ENCODE measurements around the gene MPDZ.

Gene MPDZ

DNA sequence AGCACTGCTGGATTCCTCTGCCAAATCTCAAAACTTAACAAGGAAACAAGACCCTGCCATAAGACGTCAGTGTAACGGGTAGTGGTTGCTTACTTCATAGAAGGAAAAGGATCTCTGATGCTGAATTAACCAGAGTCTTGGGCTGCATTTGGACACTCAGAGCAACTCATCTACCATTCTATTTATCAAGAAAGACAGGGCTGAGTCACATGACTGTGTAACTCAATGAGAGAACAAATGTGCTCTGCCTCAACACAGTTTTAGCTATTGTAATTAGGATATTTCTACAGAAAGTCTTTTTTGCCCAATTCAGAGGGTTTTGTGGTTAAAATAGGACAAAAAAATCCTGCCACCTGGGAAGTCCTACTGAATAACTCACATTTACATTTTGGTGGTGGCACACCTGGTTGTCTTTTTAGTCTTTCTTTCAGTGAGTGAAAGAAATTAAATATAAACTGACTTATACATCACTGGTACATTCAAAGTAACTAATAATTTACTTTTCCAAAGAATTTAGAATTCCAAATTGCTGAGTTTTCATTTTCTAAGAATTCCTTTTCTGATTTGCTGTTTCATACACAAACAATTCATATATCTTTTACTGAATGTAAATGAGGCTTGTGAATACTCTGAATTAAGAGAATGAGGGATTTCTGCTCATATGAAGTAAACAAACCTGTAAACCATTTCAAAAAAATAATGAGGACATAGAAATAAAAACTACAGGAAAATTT lies 104.4 kb downstream of the MPDZ start:
- no peak for DNase-seq

DNA sequence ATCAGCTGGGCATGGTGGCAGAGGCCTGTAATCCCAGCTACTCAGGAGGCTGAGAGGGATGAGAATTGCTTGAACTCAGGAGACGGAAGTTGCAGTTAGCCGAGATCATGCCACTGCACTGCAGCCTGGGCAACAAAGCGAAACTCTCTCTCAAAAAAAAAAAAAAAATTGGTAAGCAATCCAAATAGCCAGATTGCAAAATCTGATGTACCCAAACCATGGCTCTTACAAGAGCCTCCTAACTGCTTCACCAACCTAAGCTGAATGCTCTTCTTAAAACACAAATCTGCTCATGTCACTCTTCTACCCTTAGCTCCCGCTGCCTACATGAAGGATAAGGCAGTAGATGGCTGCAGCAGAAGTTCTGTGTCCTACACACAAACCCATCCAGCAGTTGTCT lies 105.9 kb downstream of the MPDZ start:
- no peak for DNase-seq

DNA sequence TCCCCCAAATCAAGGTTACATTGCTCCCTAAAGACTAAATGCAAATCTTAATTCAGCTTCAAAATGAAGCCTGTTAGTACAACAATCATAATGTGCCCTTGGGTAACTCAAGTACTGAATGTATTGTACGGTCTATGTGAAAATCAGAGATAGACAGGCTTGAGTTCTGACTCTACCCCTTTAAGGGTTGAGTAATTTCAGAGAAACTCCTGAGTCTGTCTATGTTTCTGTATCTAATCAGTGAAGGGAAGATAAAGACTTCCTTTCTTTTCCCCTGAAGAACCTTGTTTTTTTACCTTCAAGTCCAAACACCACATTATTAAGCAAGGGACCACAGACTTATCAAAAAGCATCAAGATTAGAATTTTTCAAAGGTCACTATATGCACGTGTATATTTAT lies 108.2 kb downstream of the MPDZ start:
- DNase-seq = no peak

DNA sequence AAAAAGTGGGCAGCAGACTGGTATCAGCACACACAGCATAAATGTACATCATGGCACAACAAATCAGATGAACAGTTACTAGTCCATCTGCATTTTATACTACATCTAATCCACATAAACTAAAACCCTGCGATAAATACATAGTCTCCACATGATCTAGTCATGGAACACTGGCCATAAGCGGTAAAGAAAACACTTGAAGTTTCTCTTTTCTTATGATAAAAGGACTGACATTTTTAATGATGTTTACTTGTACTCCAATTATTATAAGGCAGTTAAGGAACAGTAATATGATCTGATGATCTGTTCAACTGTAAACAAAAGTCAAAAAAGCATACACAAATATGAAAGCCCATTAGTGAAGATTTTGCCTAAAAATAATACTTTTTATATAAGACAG lies 112.5 kb downstream of the MPDZ start:
- no peak for DNase-seq

DNA sequence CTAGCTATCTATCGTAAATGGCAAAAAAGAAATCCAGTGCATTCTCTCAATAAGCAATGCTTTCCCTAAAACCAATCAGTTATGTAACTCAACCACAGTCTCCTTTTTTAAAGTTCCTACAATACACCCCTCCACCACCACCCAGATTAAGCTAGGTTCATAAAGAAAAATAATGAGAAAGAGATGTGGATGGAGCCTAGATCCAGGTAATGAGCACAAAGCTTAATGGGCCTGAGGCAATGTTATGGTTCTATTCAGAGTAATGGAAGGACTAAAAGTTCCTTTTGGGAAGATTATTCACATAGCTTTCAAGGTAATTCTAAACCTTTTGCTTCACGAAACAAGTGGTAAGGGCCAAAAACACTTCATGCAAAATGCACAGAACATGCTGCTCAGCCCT lies 113.5 kb downstream of the MPDZ start:
- DNase-seq = no peak

DNA sequence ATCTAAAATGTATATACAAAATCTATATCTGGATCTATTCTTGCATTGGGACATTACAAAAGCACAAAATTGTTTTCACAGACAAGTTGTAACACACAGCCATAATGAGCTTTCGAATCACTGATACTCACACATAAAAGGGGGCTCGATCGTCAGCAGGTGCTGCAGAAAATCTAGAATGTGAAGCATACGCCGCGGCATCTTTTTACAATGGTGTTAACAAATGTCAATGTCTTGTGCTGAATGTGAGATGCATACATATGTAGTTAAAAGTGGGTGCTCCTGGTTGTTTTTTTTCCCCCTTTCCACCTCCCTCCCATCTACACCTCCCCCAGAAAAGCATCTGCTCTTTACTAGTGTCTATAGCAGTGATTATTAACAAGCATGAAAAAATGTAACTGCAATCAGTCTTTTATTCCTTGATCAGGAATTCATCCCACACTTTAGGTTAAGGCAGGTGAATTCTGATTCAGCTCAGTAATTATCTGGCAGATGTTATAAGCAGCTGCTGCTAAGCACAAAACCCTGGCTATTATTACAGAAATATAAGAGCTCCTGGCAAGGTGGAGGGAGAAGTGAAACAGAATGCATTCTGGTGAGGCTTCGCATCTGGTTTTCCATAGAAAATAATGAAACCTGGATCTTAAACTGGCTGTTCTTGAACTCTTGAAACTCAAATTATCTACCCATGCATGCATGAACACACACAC lies 114.1 kb downstream of the MPDZ start:
- no peak for DNase-seq

DNA sequence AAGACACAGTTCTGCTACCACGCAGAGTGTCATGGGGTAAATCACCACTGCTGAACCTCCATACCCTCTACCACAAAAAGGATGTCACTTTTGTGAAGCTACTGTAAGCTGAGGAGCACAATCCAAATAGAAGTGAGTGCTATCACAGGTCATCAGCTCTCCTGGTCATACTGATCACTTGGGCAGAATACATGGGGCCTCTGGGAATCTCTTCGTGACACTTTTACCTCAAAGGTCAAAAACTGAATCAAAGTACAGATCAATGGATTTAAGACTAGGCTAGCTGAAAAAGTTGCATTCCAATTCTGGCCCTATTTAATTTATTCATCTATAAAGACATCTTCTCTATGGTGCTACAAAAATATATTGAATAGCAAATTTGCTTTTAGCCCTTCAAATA lies 115.5 kb downstream of the MPDZ start:
- no peak for DNase-seq

DNA sequence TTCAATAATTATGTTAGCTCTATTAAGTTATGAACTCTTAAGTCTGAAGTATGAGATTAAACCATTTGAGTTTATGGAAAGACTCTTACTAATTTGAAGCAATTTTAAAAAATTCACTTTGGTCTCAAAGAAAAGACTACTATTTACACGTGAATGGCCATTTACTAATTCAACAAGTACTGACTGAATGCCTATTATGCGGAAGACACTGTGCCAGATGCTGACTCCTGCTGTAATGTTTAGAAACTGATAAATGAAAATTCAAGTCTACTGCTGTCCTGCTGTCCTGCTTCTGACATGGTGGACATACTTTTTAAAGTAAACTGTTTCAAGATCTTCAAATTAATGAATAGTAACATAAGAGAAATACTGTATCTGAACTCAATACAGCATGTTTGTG lies 116.2 kb downstream of the MPDZ start:
- no peak for DNase-seq

DNA sequence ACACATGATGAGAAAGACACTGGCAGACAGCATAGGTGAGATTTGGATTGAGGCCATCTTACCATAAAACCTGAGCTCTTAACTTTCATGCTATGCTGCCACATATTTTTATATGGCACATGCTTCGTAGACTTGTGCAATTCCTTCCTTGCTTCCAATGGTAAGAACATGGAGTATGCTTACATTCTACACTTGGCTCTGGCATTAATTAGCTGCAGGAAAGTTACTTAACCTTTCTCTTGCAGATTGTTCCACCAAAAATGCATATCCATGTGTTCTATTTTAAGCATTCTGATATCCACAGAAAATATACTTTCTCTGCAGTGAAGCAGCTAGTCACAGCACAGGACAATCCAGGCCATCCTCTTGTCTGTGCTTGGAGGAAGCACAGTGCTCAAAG lies 119.4 kb downstream of the MPDZ start:
- DNase-seq = no peak

DNA sequence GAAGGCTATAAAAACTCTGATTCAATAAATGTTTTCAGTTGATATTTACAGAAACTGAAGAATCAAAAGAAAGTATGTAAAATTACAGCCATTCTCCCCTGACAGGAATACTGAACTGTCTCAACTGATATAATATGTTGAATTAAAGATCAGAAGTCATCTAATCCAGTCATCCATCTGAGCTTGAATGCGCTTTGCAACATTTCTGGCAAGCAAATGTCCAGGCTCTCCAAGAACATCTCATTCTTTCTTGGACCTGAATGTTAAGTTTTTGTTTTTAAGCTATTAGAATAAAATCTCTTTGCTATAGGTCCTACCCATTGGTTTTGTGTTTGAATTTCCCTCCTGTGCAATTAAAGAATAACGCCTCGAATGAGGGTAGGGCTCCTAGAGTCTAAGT lies 120.5 kb downstream of the MPDZ start:
- DNase-seq = no peak

DNA sequence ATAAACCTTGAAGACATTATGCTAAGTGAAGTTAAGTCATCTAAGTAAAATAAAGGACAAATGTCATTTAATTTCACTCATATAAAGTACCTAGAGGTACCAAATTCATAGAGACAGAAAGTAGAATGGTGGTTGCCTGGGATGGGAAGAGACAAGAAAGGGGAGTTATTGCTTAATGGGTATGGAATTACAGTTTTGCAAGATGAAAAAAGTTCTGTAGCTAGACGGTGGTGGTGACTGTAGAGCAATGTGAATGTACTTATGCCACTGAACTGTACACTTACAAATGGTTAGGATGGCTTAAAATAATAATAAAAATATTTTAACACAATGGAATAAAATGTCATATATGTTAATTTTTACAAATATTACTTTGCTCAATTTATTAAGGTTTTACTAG lies 128.0 kb downstream of the MPDZ start:
- DNase-seq = no peak

DNA sequence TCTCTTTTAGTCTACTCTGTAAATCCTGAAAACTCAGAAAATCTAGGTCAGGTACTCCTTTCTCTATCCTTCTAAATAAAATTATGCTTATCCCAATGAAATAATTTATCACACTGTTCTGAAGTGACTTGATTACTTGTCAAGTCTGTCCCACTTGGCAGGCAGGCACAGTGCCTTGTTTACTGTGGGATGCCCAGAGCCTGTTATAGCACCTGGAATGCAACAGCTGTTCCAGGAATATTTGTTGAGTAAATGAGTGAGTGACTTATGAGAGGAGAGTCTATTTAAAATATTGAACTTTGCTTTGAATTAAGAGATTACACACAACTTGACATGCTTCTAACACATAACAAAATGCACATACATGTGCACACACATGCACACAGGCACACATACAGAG lies 130.0 kb downstream of the MPDZ start:
- DNase-seq = peak; percentile 0

DNA sequence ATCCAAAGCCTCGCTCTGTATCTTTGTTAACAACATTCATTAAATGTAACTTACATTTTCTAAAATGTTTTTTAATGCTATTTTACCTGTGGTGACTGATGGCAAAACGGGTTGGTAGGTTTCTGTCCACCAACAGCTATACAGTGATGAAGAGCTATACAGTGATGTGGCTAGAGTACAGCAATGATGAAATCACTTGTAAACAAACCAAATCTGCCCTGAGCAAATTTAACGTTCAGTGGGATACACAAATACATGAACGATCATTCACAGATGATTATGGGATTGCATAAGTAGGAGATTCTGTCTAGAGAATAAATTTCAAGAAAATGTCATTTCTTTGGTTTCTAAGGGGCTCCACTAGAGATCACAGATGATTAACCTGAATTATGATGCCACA lies 132.7 kb downstream of the MPDZ start:
- no peak for DNase-seq

DNA sequence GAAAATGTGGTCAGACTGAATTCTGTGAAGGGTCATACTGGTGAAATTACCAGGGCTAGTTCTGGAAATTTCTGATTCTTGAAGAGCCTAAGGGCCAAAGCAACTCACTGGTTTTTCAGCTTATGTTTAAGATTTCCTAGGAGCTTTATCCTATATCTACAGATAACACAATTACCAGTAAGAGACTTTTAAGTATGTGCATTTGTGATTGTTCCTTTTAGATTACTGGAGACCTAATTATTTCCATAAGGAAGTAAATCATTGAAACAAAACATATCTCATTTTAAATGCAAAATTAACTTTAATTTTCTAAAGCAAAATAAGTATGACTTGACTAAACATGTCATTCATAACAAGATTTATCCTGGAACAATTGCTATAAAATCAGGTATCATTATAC lies 134.2 kb downstream of the MPDZ start:
- DNase-seq = no peak

DNA sequence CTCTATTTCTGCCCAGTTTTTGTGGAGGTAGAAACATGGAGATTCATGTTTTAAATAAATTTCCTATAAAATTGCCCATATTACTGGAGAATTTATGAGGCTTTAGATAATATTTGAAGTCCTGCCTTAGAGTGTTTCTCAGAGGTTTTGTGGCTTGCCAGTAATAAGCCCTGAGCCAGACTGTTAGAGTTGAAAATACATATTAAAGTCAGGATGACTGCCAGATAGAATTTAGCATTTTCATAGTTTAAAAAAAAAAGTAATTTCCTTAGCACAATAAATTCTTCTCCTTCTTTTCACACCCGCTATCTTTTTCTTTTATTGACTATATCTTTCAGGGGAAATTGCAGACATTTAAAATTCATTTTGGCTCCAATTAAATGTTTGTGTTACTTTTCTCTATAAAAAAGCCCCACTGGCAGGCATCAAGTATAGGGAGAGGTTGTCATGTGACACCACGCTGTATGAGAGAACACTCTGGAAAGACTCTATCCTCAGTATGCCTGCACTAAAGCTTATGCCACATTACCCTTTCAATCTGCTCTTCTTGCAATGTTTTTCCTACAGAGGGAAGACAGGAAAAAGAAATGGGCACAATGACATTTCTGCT lies 135.2 kb downstream of the MPDZ start:
- DNase-seq = no peak

DNA sequence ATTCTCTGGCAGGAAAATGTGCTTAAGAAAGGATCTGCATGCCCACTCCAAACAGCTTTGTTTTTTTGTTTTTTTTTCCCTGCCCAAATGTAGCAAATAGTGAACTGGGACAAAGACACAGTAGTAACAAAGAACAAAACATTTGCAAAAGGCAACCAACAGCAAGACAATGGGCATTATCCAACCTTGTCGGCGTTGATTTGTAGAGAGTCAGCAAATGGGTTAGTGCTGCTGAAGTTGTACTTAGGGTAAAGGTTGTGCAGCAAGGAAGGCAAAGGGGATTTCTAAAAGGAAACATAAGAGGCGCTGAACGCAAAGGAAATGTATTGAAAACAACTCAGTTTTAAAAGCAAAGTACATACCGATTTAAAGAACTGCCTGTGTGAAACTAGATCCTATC lies 136.2 kb downstream of the MPDZ start:
- DNase-seq = no peak

DNA sequence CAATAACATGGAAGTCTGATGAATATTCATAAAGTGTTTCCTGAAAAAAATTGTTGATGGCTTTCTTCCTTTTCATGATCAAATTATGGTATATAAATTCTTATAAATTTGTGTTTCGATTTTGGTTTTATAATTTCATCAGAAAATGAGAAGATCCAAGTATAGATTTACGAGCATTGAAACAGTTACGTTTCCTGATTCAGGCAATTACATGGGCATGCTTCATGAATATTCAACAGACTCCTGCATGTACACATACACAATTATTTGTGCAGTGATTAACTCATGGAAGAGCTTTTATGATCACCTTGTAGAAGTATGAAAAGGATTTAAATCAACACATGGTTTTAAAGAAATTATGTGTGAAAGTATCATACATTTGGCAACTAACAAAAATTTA lies 136.7 kb downstream of the MPDZ start:
- no peak for DNase-seq

DNA sequence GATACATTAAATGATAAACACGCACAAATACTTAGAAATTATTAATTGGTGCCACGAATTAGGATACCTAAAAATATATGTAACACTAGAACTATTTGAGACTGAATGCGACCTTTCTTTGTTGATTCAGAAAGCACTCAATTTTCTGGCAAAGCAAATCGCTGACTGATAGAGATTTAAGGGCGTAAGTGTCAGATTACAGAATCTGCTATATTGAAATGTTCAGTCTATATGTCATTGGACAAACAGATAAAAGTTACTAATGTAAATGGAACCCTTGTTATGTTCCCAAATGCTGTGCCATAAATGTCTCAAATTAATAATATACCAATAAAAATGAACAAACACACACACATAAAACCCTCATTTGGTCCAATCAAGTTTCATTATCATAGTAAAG lies 137.9 kb downstream of the MPDZ start:
- no peak for DNase-seq

DNA sequence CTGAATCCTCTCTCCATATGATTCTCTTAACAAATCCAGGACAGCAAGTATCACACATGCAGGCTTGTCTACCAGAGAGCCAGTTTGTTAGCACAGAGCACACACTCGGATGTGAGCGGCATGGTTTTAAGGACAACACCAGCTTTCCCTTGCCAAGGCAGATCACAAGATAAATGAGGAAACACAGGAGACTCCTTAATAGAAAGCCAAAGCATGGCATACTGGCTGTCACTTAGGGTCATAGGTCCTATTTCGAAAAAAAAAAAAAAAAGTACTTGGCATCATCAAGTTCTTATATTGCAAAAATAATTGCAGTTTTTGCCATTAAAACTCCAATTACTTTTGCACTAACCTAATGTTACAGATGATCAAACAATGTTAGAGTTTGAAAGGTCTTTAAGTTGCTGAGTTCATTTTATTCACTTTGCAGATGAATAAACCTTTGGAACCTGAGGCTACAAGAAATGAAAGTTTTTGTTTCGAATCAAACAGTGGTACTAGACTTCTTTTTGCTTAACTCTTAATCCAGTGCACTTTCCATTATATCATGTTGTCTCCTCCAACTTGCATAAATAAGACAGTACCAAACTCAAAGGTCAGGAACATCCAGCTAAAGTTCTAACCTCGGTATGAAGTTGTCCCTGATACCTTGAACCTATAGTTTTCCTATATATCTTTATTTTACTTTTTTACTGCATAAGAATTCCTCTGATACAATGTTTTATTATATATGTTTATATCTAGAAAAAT lies 138.5 kb downstream of the MPDZ start:
- no peak for DNase-seq

DNA sequence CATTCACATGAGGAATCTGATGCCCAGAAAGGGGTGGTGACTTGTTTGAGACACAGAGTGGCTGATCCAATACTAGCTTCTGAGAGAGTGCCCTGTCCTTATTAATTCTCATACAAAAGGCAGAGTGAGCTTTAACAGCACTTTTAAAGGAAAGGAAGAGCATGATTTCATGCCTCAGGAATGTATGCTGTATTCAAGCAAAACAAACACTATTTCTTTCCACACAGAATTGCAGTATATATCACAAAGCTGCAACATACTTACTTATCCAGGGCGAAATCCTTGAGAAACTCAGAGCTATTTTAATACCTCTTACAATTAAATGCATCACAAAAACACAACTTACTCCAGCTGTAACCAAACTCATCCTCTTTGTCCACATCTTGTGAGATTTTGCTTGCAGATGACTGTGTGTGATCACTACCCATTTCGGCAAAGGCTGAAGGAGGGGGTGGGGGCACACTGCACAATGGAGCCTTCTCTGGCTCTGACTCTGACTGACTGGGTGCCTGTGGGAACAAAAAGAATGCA lies 139.8 kb downstream of the MPDZ start:
- no peak for DNase-seq

DNA sequence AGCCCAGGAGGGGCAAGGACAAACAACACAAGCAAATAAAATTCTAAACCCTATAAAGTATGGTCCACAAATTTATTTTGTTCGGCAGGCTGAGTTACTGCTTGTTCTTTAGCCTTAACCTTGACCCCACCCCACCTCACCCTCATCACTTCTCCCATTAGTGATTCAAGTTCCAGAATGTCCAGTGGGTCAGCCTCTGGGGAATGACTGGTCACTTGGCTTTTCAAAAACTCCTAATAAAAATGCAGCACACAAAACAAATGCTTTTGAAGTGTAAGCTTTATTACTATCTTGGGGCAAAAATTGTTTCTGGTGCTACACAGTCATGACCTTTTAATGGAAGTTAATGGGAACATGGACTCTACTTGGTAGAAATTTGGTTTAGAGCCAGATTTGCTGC lies 142.1 kb downstream of the MPDZ start:
- DNase-seq = no peak

DNA sequence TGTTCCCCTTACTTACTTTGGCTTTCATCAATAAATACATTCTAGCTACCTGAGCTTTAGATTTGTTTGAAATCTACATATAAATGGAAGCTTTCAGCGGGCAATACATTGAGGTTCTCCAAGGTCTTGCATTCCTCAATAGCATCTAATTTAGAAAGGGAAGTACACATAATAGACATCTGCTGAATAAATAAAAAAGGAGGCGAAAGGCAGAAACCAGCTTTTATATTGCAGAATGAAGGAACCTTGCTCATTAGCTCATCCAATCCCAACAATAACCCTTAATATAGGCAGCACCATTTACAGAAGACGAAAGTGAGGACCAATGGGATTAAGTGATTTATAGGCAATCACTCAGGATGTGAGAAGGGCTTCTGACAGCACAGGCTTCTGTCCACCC lies 147.5 kb downstream of the MPDZ start:
- DNase-seq = no peak

DNA sequence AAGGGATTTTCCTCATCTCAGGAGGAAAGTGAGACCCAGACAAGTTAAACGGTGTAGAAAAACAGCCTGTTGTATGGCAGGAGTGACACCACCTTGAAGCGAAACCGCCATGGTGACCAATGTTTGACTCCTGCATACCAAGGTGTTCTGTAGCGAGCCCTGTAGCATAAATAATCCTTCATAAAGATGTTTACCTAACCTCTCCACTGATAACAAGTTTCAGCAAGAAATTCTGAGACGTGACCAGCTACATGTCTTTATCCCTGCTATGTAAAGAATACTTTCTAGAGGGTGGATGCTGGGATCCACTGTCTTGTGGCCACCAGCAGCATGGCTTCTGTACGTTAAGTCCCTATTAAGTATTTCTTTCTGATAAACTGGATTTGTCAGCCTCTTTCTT lies 148.1 kb downstream of the MPDZ start:
- no peak for DNase-seq
